ENCODE results near the gene ENTPD6.
"Not testable (repeated sequence)": the region's sequence is repeated elsewhere in the genome, so short reads cannot be mapped to it uniquely, and the experiment has no call there.

The ENTPD6 gene

DNA sequence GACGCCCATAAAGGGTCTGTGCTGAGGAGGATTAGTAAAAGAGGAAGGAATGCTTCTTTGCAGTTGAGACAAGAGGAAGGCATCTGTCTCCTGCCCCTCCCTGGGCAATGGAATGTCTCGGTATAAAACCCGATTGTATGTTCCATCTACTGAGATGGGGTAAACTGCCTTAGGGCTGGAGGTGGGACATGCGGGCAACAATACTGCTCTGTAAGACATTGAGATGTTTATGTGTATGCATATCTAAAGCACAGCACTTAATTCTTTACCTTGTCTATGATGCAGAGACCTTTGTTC is 46.1 kb downstream of the ENTPD6 start:
- DNase-seq (ENCODE audit: low read depth in 2 of 2): not testable (repeated sequence)

DNA sequence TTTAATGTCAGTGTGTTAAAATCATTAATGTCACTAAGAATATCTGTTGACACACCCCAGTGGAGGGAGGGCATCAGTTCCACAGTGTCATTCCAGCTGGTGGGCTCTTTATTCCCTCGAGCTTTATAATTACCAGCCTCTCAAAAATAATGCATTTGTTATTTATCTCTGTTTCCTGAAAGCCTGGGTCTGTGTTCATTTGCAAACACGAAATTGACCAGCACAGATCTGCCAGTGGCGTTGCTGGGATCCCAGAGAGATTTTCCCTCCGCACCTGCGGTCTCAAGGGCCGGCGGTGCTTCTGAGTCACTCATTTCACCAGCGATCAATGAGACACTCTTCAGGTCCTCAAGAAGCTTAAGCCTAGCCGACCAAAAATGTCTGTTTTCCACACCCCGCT is 46.7 kb downstream of the ENTPD6 start:
- no peak for DNase-seq (ENCODE audit: low read depth in 2 of 2)

DNA sequence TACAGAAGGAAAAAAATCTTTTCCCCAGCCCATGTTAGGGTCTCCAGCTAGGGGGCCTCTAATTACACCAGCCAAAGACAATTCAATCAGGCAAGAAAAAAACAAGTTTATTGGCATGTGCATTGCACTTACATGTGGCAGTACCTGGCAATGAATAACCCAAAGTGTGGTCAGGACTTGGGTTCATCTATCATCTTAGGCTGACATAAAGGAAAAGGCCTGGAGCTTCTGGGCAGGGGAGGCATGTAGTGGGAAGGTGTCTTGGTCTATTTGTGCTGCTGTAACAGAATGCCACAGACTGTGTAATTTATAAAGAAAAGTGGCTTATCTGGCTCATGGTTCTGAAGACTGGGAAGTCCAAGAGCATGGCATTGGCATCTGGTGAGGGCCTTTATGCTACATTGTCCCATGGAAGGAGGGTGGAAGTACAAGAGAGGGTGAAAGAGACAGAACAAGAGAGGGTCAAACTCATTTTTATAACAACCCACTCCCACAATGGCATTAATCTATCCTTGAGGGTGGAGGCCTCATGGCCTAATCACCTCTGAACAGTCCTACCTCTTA is 48.0 kb downstream of the ENTPD6 start:
- DNase-seq (ENCODE audit: low read depth in 2 of 2): no peak

DNA sequence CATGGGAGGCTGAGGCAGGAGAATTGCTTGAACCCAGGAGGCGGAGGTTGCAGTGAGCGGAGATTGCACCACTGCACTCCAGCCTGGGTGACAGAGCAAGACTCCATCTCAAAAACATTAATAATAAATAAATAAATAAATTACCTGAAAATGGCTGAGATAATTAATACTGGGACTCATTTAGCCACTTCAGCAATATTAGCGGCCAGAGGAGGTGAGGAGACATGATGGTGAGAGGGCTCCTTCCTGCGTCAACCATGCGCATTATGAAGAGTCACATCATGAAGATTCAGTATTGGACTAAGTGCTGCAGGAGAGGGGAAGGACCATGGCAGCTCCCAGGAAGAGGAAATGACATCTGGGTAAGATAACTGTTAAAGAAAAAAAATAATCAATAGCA is 49.5 kb downstream of the ENTPD6 start:
- DNase-seq (ENCODE audit: low read depth in 2 of 2): no peak

DNA sequence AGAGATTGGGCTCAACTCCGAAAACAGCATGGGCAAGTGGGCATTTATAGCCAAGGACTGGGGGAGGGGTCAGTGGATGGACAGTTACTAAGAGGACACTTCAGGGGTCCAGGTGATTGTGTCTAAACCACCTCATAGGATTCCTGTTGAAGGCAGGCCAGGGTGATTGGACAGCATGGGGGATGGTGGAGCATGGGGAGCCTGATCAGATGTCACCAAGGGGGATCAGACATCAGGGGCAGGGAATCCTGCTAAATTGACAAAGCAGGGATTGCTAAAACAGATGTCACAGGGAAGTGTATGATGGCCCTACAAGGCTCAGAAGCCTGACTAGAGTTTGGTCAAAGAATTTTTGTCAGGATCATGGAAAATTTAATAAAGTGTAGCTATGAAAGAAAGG is 49.9 kb downstream of the ENTPD6 start:
- DNase-seq (ENCODE audit: low read depth in 2 of 2): no peak

DNA sequence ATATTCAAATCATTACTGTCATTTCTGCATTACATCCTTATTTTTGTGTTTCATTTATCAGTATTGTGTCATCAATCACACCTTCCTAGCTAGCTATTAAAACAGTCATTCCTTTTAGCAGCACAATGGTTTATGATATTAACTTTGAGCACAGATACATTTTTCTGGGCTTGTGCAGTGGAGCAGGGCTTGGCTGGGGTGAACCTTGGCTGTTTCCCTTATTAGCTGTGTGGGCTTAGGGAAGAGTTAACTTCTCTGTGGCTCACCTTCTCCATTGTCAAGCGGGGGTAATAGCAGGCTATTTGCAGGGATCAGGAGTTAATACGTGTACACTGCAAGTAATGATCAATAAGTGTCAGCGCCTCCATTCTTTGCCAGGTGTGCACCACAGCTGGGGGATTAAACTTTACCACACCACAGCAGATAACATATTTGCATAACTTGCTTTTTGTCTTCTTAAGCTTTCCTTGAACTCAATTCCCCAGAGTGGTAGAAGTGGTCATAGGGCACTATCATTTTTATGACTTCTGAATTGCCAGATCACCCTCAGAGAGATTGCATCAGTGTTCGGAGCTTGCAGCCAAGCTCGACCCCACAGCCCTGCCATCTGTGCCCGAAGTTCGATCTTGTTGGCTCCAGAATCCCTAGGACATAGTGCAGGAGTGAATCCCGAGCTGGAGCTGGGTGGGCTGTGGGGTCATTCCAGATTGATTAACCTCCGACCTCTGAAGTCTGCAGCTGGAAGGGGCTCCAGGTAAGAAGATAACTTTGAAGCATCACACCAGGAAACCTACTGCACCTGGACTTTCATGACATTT is 50.9 kb downstream of the ENTPD6 start:
- no peak for DNase-seq (ENCODE audit: low read depth in 2 of 2)

DNA sequence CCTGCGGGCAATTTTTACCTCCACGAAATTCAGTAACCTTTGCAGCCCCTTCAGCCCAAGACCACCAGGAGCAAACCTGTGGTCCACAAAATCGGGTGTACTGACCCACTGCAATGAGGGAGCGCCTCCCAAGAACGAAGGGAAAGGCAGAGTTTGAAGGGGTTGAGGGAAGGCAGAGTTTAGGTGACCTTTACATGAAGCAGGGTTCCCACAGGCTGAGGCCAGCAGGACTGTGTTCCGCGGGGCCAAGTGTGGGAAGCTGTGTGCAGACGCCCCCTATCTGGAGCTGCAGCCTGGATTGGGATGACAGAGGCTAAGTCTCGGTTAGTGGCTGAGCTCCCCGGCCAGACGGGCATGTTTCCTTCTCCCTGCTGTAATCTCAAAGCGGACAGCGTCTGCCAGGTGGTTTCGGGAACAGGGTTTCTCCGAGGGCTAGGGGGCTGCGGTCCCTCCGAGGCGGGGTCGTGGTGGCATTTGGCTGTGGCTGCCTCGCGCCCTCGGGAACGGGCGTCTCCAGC is 51.5 kb downstream of the ENTPD6 start:
- no peak for DNase-seq (ENCODE audit: low read depth in 2 of 2)

DNA sequence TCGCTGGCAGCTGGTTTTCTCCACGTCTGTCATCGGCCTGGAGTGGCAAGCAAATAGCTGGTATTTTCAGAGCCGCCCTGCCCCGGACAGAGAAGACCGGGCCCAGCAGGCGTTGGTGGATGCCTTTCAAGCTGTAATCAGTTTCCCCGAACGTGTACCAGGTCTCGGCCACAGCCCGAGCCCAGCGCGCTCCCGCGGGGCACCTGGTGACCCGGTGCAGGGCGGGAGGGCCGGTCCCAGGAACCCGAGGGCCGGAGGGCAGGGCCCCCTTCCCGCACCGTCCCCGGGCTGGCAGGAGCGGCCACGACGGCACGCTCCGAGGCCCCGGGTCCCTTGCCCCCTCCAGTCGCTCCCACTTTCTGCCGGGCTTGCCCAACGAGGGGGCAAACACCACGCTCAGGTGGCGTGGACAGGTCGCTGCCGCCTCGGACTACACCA is 52.0 kb downstream of the ENTPD6 start:
- no peak for DNase-seq (ENCODE audit: low read depth in 2 of 2)

DNA sequence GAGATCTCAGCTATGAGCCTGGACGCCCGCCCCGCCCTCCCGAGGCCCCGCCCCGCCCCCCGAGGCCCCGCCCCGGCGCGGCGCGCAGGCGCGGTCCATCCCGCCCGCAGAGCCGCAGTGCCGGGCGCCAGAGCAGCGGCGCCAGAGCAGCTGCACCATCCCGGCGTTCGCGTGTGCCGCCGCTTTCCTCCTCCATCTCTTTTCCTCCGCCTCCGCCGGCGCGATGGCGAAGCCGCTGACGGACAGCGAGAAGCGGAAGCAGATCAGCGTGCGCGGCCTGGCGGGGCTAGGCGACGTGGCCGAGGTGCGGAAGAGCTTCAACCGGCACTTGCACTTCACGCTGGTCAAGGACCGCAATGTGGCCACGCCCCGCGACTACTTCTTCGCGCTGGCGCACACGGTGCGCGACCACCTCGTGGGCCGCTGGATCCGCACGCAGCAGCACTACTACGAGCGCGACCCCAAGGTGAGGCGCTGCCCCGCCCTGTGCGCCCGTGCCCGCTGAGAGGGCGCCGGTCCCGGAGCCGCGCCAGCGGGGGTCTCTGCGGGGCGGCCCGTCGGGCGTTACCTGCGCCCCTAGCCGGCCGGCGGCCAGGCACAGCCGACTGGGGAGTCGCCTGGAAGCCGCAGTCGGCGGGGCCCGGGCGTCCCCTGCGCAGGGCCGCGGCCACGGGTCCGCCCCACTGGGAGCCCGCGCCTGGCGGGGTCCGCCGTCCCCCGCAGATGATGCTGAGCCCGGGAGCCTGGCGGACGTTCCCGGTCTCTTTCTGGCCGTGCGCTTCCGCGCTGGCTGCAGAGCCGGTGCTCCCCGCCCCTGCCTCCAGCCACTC is 52.7 kb downstream of the ENTPD6 start, which contains the start of gene PYGB:
Gene PYGB (plus strand): TSS at position 130 of the 830 bp plus-strand sequence. CDS start 94 bp downstream, at position 224.
- peak; percentile 60 to 65 for DNase-seq (ENCODE audit: low read depth in 2 of 2)

DNA sequence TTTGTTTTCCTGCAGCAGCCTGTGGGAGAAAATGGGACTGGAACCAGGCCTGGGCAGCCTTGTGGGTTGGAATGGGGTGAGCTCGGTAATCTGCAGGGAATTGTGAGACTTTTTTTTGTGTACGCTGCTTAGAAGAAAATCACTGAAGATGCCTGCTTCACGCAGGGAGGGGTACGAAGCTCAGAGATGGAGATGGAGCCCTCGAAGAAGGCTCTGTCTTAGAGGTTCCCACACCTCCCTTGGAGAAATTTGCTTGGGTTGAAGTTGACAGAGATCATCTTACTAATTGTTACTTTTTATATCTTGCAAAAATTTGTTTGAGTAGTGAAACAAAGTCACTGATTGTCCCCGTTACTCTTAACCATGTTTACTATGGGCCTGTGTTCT is 53.3 kb downstream of the ENTPD6 start:
- DNase-seq (ENCODE audit: low read depth in 2 of 2): no peak

DNA sequence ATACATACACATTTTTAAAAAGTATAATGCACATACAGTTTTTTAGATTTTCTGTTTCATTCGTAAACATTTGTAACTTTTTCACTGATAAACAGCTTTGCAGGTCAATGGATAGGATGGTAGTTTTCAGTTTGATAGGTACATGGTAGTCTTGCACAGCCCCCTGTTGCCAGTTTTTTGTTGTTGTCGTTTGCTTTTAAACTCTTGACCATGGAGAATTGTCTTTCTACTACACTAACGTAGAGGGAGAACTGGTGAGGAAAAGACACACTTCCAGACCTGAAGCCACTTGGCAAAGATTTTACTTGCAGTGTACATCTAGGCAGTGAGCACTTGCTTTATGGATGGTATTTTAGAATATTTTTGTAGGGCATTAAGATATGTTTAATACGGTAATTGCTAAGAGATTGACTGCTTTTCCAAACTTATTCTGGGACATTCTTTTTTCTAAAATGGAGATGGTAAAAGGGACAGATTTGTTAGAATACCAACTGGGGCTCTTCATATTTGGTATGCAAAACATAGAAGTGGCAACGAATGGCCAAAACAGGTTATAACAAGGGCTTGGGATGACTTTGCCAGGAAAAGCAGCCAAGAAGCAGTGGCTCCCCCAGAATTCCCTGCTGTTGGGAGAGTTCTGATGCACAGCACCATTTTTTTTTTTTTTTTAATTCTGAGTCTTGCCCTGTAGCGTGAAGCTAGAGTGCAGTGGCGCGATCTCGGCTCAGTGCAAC is 53.9 kb downstream of the ENTPD6 start:
- DNase-seq (ENCODE audit: low read depth in 2 of 2): no peak

DNA sequence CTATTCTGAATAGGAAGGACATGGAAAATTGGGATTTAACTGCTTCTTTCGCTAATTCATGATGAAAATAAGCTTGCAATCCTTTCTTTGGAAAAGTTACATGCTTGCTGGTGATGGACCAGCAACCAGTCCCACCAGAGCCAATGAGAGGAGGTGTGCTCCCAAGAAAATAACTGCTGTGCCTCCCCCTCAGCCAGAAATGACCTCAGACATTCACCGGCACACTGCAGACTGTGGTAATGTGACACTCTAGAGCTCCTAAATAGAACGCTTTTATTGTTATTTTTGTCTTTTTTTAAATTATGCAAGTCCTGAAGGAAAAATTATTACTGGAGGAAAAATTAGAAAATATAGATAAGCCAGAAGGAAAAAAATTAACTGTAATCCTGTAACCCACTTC is 55.0 kb downstream of the ENTPD6 start:
- DNase-seq (ENCODE audit: low read depth in 2 of 2): no peak

DNA sequence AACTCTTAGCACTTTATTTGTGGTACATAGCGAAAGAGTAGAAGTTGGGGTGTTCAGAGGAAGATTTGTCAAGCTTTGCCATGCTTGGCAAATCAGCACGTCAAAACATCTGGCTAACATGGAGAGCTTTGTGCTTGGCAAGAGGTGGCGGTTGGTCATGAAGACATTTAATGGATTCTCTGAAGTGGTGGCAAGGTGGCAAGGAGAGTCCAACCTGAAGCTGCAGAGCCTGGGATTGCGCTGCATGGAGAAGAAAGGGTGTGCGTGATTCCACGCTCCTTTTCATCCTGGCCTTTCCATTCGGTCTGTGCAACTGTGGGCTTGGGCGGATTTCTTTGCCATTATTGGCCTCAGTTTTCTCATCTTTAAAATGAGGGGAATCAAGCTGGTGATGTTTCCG is 55.5 kb downstream of the ENTPD6 start:
- DNase-seq (ENCODE audit: low read depth in 2 of 2): no peak

DNA sequence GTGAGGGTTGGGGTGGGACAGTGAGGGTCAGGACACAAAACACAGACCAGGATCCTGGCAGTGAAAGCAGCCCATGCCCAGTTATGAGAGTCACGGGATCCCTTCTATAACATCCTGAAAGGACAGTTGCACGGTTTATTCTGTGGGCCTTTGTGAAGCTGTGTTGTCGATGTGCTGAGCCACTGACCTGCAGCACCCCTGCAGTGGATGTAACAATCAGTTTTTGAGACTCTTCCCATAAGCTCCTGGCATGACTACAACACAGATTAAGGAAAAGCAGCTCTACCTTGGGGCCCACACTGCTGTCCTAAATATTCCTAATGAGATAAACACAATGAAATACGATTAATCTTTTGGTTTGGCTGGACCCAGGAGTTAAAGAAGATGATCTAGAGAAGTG is 56.0 kb downstream of the ENTPD6 start:
- DNase-seq (ENCODE audit: low read depth in 2 of 2): no peak

DNA sequence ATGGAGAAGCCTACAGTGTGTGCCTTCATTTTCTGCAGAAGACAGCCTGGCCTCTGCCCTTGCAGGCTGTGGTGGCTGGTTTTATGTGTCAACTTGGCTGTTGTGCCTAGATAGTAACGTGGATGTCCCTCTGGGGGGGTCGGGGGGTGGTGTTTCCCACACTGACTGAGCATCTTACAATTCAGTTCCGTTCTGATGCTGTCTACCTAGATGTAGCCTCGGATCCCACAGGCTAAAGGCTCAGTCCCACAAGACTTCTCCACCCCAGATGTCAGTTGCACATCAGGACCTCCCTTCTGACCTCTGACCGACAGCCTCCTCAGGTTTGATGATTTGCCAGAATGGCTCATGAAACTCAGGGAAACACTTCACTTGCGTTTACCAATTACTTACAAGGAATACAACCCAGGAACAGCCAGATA is 56.7 kb downstream of the ENTPD6 start:
- DNase-seq (ENCODE audit: low read depth in 2 of 2): no peak

DNA sequence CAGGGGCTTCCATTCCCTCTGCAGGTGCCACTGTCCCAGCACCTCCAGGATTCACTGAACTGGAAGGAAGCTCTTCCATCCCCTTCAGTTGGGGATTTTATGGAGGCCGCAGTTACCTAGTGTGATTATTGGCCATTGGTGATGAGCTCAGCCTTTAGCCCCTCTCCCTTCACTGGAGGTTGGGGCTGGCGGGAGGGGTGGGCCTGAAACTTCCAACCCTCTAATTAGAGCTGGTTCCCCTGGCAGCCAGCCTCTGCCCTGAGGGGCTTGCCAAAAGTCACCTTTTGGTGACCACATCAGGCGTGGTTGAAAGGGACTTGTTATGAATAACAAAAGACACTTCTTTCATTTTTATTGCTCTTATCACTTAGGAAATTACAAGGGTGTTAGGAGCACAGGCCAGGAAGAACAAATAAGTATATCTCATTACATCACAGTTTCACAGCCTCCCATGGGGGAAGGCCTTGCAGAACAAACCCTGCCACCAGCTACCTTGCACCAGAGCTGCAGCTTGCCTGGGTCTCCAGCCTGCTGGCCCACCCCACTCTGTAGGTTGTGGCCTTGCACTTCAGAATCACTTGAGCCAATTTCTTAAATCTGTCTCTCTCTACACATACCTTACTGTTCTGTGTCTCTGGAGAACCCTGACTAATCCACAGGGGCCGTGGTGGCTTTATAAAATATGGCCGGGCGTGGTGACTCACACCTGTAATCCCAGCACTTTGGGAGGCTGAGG is 57.3 kb downstream of the ENTPD6 start:
- DNase-seq (ENCODE audit: low read depth in 2 of 2): no peak

DNA sequence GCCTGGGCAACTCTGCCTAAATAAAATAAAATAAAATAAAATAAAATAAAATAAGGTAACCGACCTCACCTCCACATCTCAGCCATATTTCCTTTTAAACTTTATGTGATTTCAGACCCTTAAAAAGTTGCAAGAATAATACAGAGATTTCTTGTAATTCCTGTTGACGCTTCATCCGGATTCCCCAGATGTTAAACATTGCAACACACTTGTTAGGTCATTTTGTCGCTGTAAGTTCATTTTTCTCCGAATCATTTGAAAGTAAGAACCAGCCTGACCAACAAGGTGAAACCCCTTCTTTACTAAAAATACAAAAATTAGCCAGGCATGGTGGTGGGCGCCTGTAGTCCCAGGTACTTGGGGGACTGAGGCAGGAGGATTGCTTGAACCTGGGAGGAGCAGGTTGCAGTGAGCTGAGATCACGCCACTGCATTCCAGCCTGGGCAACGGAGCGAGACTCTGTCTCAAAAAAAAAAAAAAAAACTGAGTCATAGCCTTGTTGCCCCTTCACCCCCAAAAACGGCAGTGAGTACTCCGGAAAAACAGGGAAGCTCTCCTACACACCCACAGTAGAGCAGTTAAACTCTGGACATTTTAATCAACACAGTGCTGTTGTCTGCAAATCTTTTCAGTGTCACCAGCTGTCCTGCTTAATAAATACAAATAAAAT is 58.2 kb downstream of the ENTPD6 start:
- DNase-seq (ENCODE audit: low read depth in 2 of 2): no peak

DNA sequence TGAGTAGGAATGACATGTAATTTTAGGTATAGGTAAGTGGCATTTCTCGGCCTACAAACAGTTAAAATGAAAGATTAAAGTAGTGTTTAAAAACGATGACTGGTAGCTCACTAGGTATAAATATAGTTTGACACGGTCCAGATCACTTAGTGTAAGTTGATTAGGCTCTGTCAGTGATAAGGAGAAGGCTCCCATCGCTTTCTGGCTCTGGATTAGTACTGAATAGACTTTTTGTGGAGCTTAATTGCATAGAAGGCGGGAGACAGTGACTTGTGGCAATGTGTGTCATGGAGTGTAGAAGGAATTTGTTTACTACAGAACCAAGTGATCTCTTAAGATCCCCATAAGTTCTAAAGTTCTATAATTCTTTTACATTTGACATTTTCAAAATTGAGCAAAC is 59.1 kb downstream of the ENTPD6 start:
- no peak for DNase-seq (ENCODE audit: low read depth in 2 of 2)

DNA sequence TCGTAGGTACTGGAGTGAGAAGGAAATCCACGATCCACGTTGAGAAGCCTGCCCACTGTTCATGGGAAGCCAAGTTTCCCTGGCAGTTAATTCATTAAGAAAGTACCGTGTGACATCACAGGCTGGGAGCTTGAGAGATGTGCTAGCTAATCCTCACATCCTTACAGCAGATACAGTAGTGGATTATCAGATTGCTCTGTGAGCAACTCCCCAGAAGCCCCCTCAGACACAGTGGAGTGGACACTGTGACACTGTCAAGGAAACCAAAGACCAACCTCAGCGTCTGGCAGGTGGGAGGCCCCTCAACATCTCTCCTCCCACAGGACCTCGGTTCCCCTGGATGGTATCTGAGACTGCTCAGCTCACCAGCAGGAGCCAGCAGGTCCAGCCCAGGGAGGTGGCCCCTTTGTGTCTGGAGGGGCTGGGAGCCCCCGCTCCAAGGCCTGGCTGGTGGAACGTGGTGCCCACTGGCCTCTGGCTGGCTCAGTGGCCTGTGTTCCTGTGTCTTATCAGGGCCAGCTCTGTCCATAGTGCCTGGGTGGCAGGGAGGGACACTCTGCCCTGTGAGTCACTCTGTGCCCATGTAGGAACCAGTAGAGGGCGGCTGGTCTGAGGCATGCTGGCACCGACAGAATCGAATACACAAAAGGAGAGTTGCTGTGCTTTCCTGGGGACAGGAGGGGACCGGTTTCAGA is 59.6 kb downstream of the ENTPD6 start:
- no peak for DNase-seq (ENCODE audit: low read depth in 2 of 2)

Data from stimulated activated CD4-positive, alpha-beta T cell treated with anti-CD3 and anti-CD28 coated beads, Interleukin-4, amount 100 ng/mL, for 48 hours (primary cell).